NCI-H1417 (cell line): ENCODE data around the gene ATAD3B.
A peak's percentile ranks its signal among the peaks of the same experiment; 100 is the strongest.
"Not testable (repeated sequence)": the region's sequence is repeated elsewhere in the genome, so short reads cannot be mapped to it uniquely, and the experiment has no call there.

Experiments used
- DNase-seq, 3 experiments: peaks; one replicate each; lab custom pipeline; 2025; lab: John Stamatoyannopoulos, UW

The ATAD3B gene

DNA sequence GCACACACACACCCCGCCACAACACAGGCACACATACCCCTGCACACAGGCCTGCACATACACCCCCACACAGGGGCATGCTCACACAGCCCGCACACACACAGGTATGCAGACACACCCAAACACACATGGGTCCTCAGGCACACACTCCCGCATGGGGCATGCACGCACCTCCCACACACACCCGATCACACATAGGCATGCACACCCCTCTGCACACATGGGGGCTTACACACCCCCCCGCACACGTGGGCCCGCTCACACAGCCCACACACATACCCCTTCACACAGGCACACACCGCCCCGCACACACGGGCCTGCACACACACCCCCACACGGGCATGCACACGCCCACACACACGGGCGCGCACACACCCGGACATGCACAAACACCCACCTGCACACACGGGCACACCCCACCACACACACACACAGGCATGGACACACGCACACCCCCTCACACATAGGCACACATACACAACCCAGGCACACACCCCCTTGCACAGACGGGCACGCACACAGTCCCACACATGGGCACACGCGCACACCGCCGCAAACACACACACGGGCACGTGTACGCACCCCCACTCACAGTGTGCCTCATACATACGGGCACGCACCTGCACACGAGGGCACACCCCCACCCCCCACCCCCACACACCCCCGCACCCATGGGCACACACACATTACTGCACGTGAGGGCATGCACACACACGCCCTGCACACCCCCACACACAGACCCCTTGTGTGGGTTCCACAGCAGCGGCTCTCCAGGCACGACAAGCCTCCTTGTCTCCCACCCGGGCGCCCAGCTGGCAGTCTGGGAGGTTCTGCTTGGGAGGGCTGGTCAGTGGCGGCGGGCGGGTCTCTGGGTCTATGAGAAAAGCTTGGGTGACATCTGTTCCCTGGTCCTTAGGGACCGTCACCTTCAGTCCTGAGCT is 8.3 kb downstream of the ATAD3B start:
- no peak for DNase-seq

DNA sequence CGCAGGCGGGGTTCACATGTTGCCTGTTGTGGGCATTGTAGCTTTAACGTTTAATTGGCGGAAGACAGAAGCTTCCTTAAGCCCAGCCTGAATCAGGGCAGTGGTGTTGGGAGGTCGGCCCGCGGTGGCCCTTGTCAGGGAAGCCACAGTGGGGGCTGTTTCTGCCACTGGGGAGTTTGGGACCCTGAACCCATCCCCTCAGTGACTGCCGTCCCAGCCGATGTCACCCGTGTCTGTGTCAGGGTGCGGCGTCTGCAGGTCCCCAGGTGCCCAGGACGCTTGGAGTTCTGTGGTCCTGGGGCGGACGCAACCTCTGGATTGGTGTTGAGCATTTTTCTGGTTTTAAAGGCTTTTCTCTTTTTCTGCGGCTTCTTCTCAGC is 8.9 kb downstream of the ATAD3B start:
- DNase-seq: not testable (repeated sequence)

DNA sequence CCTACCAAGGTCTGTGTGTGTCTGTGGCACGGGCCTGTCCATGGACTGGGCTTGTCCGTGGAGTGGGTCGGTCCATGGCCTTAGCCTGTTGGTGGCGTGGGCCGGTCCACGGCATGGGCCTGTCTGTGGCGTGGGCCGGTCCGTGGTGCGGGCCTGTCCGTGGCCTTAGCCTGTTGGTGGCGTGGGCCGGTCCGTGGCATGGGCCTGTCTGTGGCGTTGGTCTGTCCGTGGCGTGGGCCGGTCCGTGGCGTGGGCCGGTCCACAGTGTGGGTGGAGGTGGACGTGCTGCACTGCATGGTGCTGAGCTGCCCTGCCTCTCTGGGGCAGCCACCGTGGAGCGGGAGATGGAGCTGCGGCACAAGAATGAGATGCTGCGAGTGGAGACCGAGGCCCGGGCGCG is 10.2 kb downstream of the ATAD3B start:
- DNase-seq: not testable (repeated sequence)

GRCh38 chr1:1482856-1483255 is 11.3 kb downstream of the ATAD3B start:
- no peak for DNase-seq

DNA sequence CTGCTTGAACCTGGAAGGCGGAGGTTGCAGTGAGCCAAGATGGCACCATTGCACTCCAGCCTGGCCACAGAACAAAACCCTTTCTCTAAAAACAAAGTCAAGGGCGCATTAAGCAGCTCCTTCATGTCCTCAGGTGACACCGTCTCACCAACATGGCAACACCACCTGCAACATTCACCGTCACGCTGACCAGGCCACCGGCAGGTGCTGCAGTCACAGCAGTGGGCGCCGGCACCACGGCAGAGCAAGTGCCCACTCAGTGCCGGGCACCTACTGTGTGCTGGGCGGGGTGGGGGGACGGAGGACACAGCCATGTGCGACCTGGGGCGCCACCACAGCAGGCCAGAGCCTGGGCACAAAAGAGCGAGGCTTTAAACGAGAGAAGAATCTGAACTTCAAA is 12.1 kb downstream of the ATAD3B start:
- DNase-seq: no peak

GRCh38 chr1:1484976-1485750 is 13.6 kb downstream of the ATAD3B start:
- not testable (repeated sequence) for DNase-seq

- DNase-seq: not testable (repeated sequence)
Observed at GRCh38 chr1:1485755-1486317, 14.3 kb downstream of the ATAD3B start.

- no peak for DNase-seq
Observed at GRCh38 chr1:1487701-1488100, 16.1 kb downstream of the ATAD3B start.

DNA sequence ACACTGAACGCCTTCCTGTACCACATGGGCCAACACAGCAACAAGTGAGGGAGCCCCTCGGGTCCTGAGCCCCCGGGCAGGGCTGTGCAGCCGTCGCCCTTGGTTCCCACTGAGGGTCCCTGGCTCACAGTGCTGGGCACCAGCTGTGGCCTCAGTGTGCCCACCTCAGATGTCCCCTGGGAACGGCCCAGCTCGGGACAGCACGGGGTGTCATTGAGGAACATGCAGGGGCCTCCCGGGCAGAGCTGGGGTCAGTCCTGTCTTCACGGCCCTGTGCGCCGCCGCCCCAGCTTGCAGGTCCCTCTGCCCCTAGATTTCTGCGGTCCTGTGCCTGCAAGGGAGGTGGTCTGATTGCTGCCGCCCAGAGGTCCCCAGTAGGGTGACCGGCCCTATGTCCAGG is 17.7 kb downstream of the ATAD3B start:
- no peak for DNase-seq

DNA sequence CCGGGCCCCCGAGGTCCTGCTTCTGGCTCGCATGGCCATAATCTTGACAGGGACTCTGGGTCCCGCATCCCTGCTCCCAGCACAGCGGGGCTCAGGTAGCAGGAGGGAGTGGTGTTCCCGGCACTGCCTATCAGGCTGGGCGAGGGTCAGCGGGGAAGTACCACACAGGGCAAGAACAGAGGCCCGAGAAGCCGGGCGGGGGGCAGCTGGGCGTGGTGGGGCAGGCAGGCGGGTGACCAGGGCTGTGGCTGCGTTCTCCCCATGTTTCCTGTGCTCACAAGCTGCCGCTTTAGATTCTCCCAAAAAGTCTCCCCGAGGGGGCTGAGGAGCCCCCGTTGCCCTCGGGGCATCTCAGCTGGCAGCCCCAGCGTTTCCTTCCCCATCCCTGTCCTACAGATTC is 18.3 kb downstream of the ATAD3B start:
- no peak for DNase-seq

DNA sequence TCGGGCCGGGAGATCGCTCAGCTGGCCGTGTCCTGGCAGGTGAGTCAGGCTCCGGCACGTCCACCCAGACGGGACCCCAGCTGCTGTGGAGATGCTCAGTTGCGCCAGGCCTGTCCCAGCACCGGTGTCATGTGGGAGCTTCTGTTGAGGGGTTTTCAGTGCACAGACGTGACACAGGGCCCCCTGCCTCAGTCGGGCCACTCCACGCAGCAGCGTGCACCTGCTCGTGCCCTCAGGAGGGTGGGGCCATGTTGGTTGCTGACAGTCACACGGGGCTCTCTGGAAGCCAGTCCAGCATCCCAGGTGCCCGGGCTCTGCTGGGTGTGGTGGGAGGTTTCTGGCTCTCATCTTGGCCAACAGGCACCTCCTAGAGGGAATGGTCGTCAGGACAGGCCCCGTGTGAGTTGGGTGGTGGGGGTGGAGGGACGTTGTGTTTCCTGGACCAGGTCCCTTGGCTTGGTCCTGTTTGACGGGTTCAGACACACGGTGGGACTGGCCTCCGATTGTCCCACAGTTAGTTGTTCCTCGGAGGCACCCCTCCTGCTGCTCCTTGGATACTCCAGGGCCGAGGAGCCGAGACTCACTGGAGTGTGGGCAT is 19.2 kb downstream of the ATAD3B start:
- no peak for DNase-seq

DNA sequence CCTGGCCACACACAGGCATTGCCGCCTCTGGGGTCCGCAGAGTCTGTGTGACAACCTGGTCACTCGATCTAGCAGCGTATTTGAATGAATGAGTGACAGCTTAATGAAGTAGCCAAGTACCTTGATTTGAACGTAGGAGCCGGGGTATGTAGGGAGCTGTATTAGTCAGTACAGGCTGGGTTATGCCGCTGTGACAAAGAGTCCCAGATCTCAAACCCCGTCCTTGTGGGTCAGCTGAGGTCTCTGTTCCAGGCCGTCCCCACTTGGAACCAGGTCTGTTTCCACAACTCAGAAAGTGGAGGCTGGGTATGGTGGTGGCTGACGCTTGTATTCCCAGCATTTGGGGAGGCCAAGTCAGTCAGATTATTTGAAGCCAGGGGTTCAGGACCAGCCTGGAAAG is 20.0 kb downstream of the ATAD3B start:
- no peak for DNase-seq

DNA sequence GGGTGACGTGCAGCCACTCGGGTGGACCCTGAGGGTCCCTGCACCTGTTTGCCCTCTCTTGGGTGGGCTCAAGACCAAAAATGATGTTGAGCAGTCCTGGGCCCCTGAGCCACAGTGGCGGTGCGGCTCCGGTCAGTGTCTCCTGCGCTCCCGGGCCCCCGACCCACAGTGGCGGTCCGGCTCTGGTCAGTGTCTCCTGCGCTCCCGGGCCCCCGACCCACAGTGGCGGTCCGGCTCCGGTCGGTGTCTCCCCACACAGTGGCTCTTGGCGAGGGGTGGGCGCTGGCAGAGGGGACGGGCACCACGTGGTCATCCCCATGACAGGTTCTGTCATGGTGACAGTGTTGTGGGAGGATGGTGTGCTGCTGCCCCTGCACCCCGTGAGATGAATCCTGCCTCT is 22.7 kb downstream of the ATAD3B start:
- not testable (repeated sequence) for DNase-seq

DNA sequence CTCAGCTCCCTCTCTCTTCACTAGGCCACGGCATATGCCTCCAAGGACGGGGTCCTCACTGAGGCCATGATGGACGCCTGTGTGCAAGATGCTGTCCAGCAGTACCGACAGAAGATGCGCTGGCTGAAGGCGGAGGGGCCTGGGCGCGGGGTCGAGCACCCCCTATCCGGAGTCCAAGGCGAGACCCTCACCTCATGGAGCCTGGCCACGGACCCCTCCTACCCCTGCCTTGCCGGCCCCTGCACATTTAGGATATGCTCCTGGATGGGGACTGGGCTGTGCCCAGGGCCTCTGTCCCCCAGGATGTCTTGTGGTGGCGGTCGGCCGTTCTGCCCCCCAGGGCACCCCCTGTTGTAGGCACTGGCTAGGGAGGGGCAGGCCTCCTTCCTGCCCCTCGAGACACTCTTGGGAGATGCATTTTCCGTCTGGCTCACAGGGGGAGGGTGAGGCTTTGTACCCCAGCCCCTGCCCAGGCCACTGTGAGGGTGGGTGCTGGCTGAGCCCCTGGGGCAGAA is 24.0 kb downstream of the ATAD3B start:
- DNase-seq: not testable (repeated sequence)

GRCh38 chr1:1504777-1505365 is 33.3 kb downstream of the ATAD3B start:
- DNase-seq: peak; percentile 77 to 90 (median 81)

DNA sequence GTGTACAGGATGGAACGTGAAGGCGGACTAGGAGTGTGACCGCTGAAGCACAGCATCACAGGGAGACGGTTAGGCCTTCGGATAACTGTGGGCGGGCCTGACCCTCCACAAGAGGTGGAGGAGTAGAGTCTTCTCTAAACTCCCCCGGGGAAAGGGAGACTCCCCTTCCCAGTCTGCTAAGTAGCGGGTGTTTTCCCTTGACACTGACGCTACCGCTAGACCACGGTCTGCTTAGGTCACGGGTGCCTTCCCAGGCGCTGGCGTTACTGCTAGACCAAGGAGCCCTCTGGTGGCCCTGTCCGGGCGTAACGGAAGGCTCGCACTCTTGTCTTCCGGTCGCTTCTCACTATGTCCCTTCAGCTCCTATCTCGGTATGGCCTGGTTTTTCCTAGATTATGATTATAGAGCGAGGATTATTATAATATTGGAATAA is 33.8 kb downstream of the ATAD3B start:
- peak; percentile 4 to 67 (median 59) for DNase-seq

GRCh38 chr1:1505801-1506200 is 34.2 kb downstream of the ATAD3B start:
- not testable (repeated sequence) for DNase-seq

GRCh38 chr1:1507305-1507704 is 35.7 kb downstream of the ATAD3B start:
- DNase-seq: no peak

DNA sequence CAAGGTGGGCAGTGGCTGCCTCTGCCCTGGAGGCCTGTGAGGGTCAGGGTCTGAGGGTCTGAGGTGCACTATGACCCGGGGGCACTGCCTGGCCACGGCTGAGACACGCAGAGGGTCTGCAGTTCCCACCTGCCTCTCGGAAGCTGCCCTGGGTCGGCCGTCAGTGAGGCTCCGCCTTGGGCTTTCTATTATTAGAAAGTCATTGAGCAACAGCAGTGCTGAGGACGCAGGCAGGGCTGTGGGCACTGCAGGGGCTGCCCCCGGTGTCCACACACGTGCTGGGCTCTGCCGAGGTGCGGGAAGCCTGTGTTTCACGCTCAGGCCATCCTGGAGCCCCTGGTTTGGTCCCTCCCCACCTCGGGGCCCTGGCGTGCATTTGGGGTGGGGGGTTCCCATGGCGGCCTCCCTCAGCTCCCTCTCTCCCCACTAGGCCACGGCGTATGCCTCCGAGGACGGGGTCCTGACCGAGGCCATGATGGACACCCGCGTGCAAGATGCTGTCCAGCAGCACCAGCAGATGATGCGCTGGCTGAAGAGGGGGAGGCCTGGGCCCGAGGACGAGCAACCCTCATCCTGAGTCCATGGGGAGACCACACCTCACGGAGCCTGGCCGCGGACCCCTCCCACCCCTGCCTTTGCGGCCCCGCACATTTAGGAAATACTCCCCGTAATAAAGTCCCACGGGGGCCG is 37.4 kb downstream of the ATAD3B start:
- not testable (repeated sequence) for DNase-seq

GRCh38 chr1:1509465-1509850 is 37.9 kb downstream of the ATAD3B start:
- not testable (repeated sequence) for DNase-seq
